ENCODE results near the gene NCOA5. TPM values are rescaled to one million over a fixed set of nuclear protein-coding genes. Genes with fewer than 3 reads are reported as not detected.
A peak's percentile ranks its signal among the peaks of the same experiment; 100 is the strongest.

Gene NCOA5
- total RNA-seq, 1 donor from 2014 or later, result 48.6 TPM

DNA sequence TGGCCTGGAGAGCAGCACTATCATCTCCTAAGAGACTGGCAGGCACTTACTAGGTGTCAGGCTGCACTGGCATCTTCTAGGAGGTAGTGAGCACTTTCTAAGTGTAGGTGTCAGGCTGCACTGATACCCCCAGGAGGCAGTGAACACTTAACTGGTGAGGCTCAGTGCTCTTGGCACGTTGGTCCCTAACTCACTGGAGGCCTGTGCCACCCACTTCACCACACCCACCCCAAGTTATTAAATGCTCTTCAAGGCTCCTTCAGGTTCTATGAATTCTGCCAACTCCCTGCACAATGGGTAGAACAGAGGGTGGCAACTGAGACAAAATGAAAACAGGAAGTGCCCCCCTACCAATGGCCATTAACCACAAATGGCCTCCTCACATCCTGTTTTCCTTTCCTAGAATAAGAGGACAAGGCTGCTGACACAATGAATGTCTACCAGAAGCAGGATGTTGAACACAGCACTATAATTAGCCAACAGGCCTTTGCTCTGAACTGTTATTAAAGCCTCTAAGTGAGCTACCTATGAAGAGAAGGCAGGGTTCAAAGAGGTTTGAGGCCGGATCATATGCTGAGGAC lies 29.4 kb downstream of the NCOA5 start:
- Mint-ChIP-seq H3K27ac (no peak overlapping the region), H3K9me3 (no peaks in the 10 kb centered on the region), H3K27me3 (peaks cover 52% of the 10 kb centered on the region), H3K4me3 (no peak overlapping the region), H3K36me3 (peaks cover 50% of the 10 kb centered on the region), H3K4me1 (ENCODE audit: unreplicated experiment) (no peaks in the 10 kb centered on the region)
- no peak for DNase-seq (ENCODE audit: extremely low spot score, unreplicated experiment)
- TF ChIP-seq, protein P1, sequence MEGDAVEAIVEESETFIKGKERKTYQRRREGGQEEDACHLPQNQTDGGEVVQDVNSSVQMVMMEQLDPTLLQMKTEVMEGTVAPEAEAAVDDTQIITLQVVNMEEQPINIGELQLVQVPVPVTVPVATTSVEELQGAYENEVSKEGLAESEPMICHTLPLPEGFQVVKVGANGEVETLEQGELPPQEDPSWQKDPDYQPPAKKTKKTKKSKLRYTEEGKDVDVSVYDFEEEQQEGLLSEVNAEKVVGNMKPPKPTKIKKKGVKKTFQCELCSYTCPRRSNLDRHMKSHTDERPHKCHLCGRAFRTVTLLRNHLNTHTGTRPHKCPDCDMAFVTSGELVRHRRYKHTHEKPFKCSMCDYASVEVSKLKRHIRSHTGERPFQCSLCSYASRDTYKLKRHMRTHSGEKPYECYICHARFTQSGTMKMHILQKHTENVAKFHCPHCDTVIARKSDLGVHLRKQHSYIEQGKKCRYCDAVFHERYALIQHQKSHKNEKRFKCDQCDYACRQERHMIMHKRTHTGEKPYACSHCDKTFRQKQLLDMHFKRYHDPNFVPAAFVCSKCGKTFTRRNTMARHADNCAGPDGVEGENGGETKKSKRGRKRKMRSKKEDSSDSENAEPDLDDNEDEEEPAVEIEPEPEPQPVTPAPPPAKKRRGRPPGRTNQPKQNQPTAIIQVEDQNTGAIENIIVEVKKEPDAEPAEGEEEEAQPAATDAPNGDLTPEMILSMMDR (conservative IDR thresholded peaks at IDR 0.05), result no peak

DNA sequence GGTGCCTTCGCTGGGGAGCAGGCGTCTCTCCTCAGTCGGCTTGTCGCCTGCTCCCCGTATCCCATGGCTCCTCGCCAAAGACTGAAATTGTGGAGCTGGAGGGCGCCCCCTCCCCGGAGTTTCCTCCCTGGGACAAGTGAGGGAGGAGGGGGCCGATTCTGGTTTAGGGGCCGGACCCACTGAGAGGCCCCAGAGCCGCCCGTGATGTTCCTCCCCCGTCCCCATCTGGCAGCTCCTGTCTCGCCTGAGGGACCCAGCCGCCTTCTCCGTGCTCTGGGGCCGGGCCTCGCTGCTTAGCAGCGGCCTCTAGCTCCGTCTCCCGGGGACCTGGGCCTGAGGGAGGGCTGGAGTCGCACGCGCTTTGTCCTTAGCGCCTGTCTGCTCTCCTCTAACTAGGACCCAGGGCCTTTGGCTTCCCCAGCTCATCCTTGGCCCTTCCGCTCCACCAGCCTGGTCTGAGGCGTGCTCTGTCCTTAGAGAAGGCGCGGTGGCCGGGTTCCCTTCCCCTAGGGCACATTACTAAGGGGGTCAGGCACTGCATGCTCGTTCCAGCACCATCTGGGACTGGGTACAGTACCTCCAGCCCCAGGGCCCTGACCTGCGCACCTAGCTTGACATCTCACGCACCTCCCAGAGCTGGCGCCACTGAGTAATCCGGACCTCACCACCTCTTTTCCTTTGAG lies 31.0 kb downstream of the NCOA5 start:
- H3K4me1 Mint-ChIP-seq (ENCODE audit: unreplicated experiment), result no peaks in the 10 kb centered on the region
- TF ChIP-seq, protein P1 (conservative IDR thresholded peaks at IDR 0.05), result no peak
- peak overlapping the region; percentile 78 for H3K4me3 Mint-ChIP-seq
- peak; percentile 72 for DNase-seq (ENCODE audit: extremely low spot score, unreplicated experiment)
- no peaks in the 10 kb centered on the region for H3K9me3 Mint-ChIP-seq
- peaks cover 66% of the 10 kb centered on the region for H3K27me3 Mint-ChIP-seq
- no peak overlapping the region for H3K27ac Mint-ChIP-seq
- peaks cover 34% of the 10 kb centered on the region for H3K36me3 Mint-ChIP-seq

DNA sequence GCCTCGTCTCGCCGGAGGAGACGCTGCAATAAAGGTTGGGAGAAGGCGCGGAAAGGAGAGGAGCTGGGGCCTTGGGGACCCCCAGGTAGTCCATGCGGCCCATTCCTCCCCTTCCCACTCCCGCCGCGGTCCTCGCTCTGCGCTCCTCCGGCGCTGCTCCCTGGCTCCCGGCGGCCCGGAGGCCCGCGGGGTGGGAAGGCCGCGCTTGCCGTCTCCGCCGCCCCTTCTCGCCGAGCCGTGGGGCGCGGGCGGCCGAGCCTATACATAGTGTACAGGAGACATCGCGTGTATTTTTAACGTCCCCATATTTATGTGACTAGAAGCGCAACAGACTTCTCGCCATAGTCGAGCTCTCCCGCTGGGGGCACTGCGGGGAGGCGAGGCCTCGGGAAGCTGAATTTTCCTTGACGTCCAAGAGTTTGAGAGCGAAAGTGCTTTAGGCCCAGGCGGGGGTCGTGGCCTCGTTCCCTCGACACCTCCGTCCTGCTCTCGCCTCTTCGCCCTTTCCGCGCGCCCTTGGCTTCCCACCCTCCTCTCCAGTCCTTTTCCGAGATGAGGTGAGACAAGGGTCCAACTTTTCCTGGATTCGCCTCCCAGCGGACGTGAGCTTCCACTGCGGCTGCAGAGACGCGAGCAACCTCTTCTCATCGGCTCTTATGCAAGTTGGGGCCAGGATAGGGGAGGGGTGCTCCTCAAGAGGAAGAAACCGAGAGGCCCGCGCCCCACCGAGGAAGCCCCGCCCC lies 31.7 kb downstream of the NCOA5 start:
- Mint-ChIP-seq H3K4me1 (ENCODE audit: unreplicated experiment) (no peaks in the 10 kb centered on the region), H3K4me3 (peak overlapping the region; percentile 78), H3K9me3 (no peaks in the 10 kb centered on the region), H3K27me3 (peaks cover 70% of the 10 kb centered on the region), H3K27ac (no peak overlapping the region), H3K36me3 (peaks cover 28% of the 10 kb centered on the region)
- peak; percentile 68 for DNase-seq (ENCODE audit: extremely low spot score, unreplicated experiment)
- TF ChIP-seq, protein P1 (conservative IDR thresholded peaks at IDR 0.05), result peak; percentile 73

DNA sequence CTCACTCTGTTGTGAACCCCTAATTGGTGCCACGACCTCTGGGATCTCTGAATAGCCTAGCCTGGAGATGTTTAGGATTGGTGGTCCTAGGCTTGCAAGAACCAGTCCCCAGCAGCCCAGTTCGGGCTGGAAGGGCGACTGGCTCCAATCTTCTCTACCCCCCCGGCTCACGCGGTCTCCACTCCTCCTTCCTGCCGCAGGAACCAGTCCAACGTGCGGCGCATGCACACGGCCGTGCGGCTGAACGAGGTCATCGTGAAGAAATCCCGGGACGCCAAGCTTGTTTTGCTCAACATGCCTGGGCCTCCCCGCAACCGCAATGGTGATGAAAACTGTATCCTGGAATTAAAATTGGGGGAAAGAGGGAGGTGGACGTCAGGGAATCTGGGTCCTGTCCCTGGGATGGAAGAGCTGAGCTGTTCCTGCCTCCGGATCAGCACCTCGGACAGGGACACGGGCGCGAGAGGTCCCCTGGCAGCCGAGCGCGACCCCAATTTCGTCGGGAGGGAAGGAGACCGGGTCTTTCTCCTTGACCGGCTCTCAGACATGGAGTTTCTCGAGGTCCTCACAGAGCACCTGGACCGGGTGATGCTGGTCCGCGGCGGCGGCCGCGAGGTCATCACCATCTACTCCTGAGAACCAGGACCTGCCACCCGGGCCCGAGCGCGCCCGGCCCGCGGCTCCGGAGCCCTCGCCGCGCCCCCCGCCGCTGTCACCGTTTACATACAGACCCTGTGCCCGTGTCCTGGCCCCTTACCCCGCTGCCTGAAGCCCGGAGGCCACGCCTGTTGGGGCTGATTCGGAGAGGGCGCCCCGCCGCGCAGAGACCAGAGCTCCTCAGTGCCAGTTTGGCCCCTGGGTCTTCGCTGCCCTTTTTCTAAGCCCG lies 32.5 kb downstream of the NCOA5 start:
- Mint-ChIP-seq H3K4me3 (no peak overlapping the region), H3K9me3 (no peaks in the 10 kb centered on the region), H3K4me1 (ENCODE audit: unreplicated experiment) (no peaks in the 10 kb centered on the region), H3K36me3 (peaks cover 24% of the 10 kb centered on the region), H3K27ac (no peak overlapping the region), H3K27me3 (peaks cover 78% of the 10 kb centered on the region)
- DNase-seq (ENCODE audit: extremely low spot score, unreplicated experiment), result peak; percentile 76
- TF ChIP-seq, protein P1 (conservative IDR thresholded peaks at IDR 0.05), result no peak
